ENCODE results near the gene RAB12. TPM values are rescaled to one million over a fixed set of nuclear protein-coding genes. Genes with fewer than 3 reads are reported as not detected.

Gene RAB12
- total RNA-seq, 1 experiment from 2014 or later: 35.1 TPM

GRCh38 chr18:8657873-8658470, 48.7 kb downstream of the RAB12 start:
- intact Hi-C loops (cut with micrococcal nuclease; ENCODE audit: unreplicated experiment): loop anchor here (10.0 kb wide), 2 partner anchors 397 to 857 kb away; no protein-coding TSS in a partner anchor
- Histone ChIP-seq H3K4me1 (ENCODE audit: insufficient read depth, low read length, poor library complexity, severe bottlenecking) (no peaks in the 10 kb centered on the region), H3K36me3 (ENCODE audit: insufficient read depth, low read length, poor library complexity, severe bottlenecking) (no peaks in the 10 kb centered on the region), H3K4me3 (ENCODE audit: low read depth, low read length, poor library complexity, severe bottlenecking) (no peak overlapping the region), H3K27me3 (replicated peaks; ENCODE audit: insufficient read depth, low read depth, low read length, poor library complexity) (peaks cover 10% of the 10 kb centered on the region), H3K9me3 (ENCODE audit: low read depth, low read length, poor library complexity, severe bottlenecking) (no peaks in the 10 kb centered on the region), H3K27ac (ENCODE audit: low read depth, low read length, poor library complexity, severe bottlenecking) (no peak overlapping the region)
- TF ChIP-seq, protein P1, sequence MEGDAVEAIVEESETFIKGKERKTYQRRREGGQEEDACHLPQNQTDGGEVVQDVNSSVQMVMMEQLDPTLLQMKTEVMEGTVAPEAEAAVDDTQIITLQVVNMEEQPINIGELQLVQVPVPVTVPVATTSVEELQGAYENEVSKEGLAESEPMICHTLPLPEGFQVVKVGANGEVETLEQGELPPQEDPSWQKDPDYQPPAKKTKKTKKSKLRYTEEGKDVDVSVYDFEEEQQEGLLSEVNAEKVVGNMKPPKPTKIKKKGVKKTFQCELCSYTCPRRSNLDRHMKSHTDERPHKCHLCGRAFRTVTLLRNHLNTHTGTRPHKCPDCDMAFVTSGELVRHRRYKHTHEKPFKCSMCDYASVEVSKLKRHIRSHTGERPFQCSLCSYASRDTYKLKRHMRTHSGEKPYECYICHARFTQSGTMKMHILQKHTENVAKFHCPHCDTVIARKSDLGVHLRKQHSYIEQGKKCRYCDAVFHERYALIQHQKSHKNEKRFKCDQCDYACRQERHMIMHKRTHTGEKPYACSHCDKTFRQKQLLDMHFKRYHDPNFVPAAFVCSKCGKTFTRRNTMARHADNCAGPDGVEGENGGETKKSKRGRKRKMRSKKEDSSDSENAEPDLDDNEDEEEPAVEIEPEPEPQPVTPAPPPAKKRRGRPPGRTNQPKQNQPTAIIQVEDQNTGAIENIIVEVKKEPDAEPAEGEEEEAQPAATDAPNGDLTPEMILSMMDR (conservative IDR thresholded peaks at IDR 0.05; ENCODE audit: low read depth, low read length): no peak
- TF ChIP-seq EZH2 (IDR thresholded peaks at IDR 0.05; ENCODE audit: borderline replicate concordance, low read depth, low read length, poor library complexity, severe bottlenecking): no peak
- ChIA-PET POLR2A (ENCODE audit: low non-redundant PET) (no interaction called here), CTCF (no interaction called here)
- no peak for DNase-seq (ENCODE audit: low spot score)
- no TSS peak for BruUV-seq (replicated peaks)

DNA sequence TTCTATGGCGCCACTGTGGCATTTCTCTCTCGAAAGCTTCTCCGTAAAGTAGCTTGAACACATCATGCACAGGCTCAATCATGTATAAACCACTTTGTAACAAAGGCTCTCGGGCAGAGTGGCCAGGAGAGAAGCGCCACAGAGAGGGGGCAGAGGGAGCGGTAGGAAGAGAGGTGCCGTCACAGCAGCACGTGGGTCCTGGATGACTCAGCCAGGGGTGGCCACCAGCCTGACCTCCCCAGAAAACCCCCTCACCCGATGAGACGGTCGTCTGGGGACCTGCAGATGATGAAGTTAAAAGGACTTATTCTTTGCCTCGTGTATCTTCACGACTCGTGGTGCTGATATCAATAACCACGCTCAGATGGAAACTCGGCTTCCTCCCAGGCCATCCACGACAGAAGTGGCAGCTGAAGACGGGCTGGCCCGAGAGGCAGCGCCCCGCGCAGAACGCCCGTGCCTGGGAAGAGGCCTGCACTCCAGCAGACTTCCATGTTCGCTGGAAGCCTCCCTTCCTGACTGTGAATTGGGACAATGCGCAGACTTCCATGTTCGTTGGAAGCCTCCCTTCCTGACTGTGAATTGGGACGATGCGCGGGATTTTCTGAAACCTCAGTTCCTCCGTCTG, 49.7 kb downstream of the RAB12 start:
- H3K36me3 ChIP-seq (ENCODE audit: insufficient read depth, low read length, poor library complexity, severe bottlenecking): no peaks in the 10 kb centered on the region
- TF ChIP-seq, protein P1 (conservative IDR thresholded peaks at IDR 0.05; ENCODE audit: low read depth, low read length): no peak
- no peak for TF ChIP-seq EZH2 (IDR thresholded peaks at IDR 0.05; ENCODE audit: borderline replicate concordance, low read depth, low read length, poor library complexity, severe bottlenecking)
- BruUV-seq (replicated peaks): no TSS peak
- no peaks in the 10 kb centered on the region for H3K27me3 ChIP-seq (replicated peaks; ENCODE audit: insufficient read depth, low read depth, low read length, poor library complexity)
- H3K27ac ChIP-seq (ENCODE audit: low read depth, low read length, poor library complexity, severe bottlenecking): no peak overlapping the region
- no peak overlapping the region for H3K4me3 ChIP-seq (ENCODE audit: low read depth, low read length, poor library complexity, severe bottlenecking)
- intact Hi-C loops (cut with micrococcal nuclease; ENCODE audit: unreplicated experiment): loop anchor here (10.0 kb wide), 2 partner anchors 396 to 856 kb away; no protein-coding TSS in a partner anchor
- no peaks in the 10 kb centered on the region for H3K9me3 ChIP-seq (ENCODE audit: low read depth, low read length, poor library complexity, severe bottlenecking)
- no peak for DNase-seq (ENCODE audit: low spot score)
- no peaks in the 10 kb centered on the region for H3K4me1 ChIP-seq (ENCODE audit: insufficient read depth, low read length, poor library complexity, severe bottlenecking)
- ChIA-PET POLR2A (ENCODE audit: low non-redundant PET) (no interaction called here), CTCF (interaction anchor here (1.0 kb wide), 1 partner anchor 329 kb away, joined by 3 read pairs; no protein-coding TSS in a partner anchor)

GRCh38 chr18:8659609-8660242, 50.5 kb downstream of the RAB12 start:
- BruUV-seq (replicated peaks): no TSS peak
- ChIA-PET POLR2A (ENCODE audit: low non-redundant PET) (no interaction called here), CTCF (interaction anchor here (1.0 kb wide), 1 partner anchor 328 kb away, joined by 3 read pairs; no protein-coding TSS in a partner anchor)
- H3K9me3 ChIP-seq (ENCODE audit: low read depth, low read length, poor library complexity, severe bottlenecking): no peaks in the 10 kb centered on the region
- H3K36me3 ChIP-seq (ENCODE audit: insufficient read depth, low read length, poor library complexity, severe bottlenecking): no peaks in the 10 kb centered on the region
- no peaks in the 10 kb centered on the region for H3K27me3 ChIP-seq (replicated peaks; ENCODE audit: insufficient read depth, low read depth, low read length, poor library complexity)
- H3K4me3 ChIP-seq (ENCODE audit: low read depth, low read length, poor library complexity, severe bottlenecking): no peak overlapping the region
- H3K27ac ChIP-seq (ENCODE audit: low read depth, low read length, poor library complexity, severe bottlenecking): no peak overlapping the region
- H3K4me1 ChIP-seq (ENCODE audit: insufficient read depth, low read length, poor library complexity, severe bottlenecking): no peaks in the 10 kb centered on the region
- intact Hi-C loops (cut with micrococcal nuclease; ENCODE audit: unreplicated experiment): loop anchor here (10.0 kb wide), 2 partner anchors 395 to 855 kb away; no protein-coding TSS in a partner anchor
- TF ChIP-seq, protein P1 (conservative IDR thresholded peaks at IDR 0.05; ENCODE audit: low read depth, low read length): no peak
- TF ChIP-seq EZH2 (IDR thresholded peaks at IDR 0.05; ENCODE audit: borderline replicate concordance, low read depth, low read length, poor library complexity, severe bottlenecking): no peak
- no peak for DNase-seq (ENCODE audit: low spot score)

All from A673 (cell line).